Sciatic nerve (tissue), 2 donors: ENCODE measurements around the gene CYP24A1. TPM values are rescaled to one million over a fixed set of nuclear protein-coding genes. Genes with fewer than 3 reads are reported as not detected.

ENCODE experiments used
- ATAC-seq: fragments of 200-7000 bp; cut with Tn5 transposase; one replicate; pipeline ENCODE4 v1.9.1; 2020; ENCODE audit warnings: mild to moderate bottlenecking, moderate library complexity
- DNase-seq: peaks from one replicate; pipeline ENCODE4 v3.0.0-alpha.2; 2020; ENCODE audit warnings: low spot score
- intact Hi-C: fragments of 100-400 bp; cut with DNase I; formaldehyde crosslinking; loops from one replicate; pipeline ENCODE4 v1.14.2; 2022
- total RNA-seq: library from RNA; stranded (reverse); fragmentation: NEBNext Ultra II Directional; extraction: Animal tissue kit (Norgen Biotek cat#: 25700); gene quantifications from one replicate; pipeline ENCODE4 v1.2.1, GENCODE V29; 2021
- donor health status: DM: no; HTN: no; CAD: no.
- donor health status: DM: no; HTN: no; CAD: no.

The CYP24A1 gene
- total RNA-seq, 1 donor from 2014 or later, result not detected

GRCh38 chr20:54123587-54124180 is 50.1 kb downstream of the CYP24A1 start:
- intact Hi-C loops, result no loop called here
- no peak for ATAC-seq
- no peak for DNase-seq

GRCh38 chr20:54122681-54123586 is 50.9 kb downstream of the CYP24A1 start:
- intact Hi-C loops, result no loop called here
- ATAC-seq (no peak), DNase-seq (no peak)

- DNase-seq, result no peak
These were observed 51.6 kb downstream of the CYP24A1 start for GRCh38 chr20:54122189-54122588.

GRCh38 chr20:54119744-54120143 is 54.0 kb downstream of the CYP24A1 start:
- no peak for DNase-seq
- ATAC-seq, result no peak
- intact Hi-C loops, result no loop called here

More at GRCh38 chr20:54122189-54122588, 51.6 kb downstream of the CYP24A1 start:
- intact Hi-C loops, result no loop called here
- no peak for ATAC-seq

GRCh38 chr20:54118220-54119001 is 55.4 kb downstream of the CYP24A1 start:
- ATAC-seq, result no peak

GRCh38 chr20:54116550-54117235 is 57.1 kb downstream of the CYP24A1 start:
- DNase-seq, result no peak
- no peak for ATAC-seq
- intact Hi-C loops, result no loop called here

More at GRCh38 chr20:54118220-54119001, 55.4 kb downstream of the CYP24A1 start:
- intact Hi-C loops, result no loop called here
- no peak for DNase-seq

GRCh38 chr20:54115172-54115854 is 58.5 kb downstream of the CYP24A1 start:
- DNase-seq, result no peak
- intact Hi-C loops, result no loop called here

GRCh38 chr20:54114109-54114508 is 59.7 kb downstream of the CYP24A1 start:
- ATAC-seq (no peak), DNase-seq (no peak)
- intact Hi-C loops, result no loop called here

More at GRCh38 chr20:54115172-54115854, 58.5 kb downstream of the CYP24A1 start:
- ATAC-seq, result no peak

- intact Hi-C loops, result no loop called here
- ATAC-seq (no peak), DNase-seq (no peak)
These were observed 60.2 kb downstream of the CYP24A1 start for GRCh38 chr20:54113566-54113965.

GRCh38 chr20:54112221-54112884 is 61.4 kb downstream of the CYP24A1 start:
- ATAC-seq, result no peak
- DNase-seq, result no peak
- intact Hi-C loops, result no loop called here

- ATAC-seq (no peak), DNase-seq (no peak)
- intact Hi-C loops, result no loop called here
These were observed 62.3 kb downstream of the CYP24A1 start for GRCh38 chr20:54111460-54111859.

- DNase-seq (no peak), ATAC-seq (no peak)
- intact Hi-C loops, result no loop called here
These were observed 63.3 kb downstream of the CYP24A1 start for GRCh38 chr20:54110457-54110856.

GRCh38 chr20:54110041-54110440 is 63.7 kb downstream of the CYP24A1 start:
- intact Hi-C loops, result no loop called here
- no peak for ATAC-seq

GRCh38 chr20:54108817-54109216 is 65.0 kb downstream of the CYP24A1 start:
- intact Hi-C loops, result no loop called here
- DNase-seq (no peak), ATAC-seq (no peak)

More at GRCh38 chr20:54110041-54110440, 63.7 kb downstream of the CYP24A1 start:
- no peak for DNase-seq

- intact Hi-C loops, result no loop called here
- ATAC-seq (no peak), DNase-seq (no peak)
These were observed 65.5 kb downstream of the CYP24A1 start for GRCh38 chr20:54108326-54108642.

- intact Hi-C loops, result no loop called here
- DNase-seq (no peak), ATAC-seq (no peak)
These were observed 66.0 kb downstream of the CYP24A1 start for GRCh38 chr20:54107600-54108325.

GRCh38 chr20:54107181-54107580 is 66.6 kb downstream of the CYP24A1 start:
- no peak for DNase-seq
- ATAC-seq, result no peak
- intact Hi-C loops, result no loop called here
